ENCODE measurements around the gene BIN1. TPM values are rescaled to one million over a fixed set of nuclear protein-coding genes. Genes with fewer than 3 reads are reported as not detected.

BIN1 gene
- total RNA-seq, 2 donors from 2014 or later, result 7.6 to 15.3 TPM

DNA sequence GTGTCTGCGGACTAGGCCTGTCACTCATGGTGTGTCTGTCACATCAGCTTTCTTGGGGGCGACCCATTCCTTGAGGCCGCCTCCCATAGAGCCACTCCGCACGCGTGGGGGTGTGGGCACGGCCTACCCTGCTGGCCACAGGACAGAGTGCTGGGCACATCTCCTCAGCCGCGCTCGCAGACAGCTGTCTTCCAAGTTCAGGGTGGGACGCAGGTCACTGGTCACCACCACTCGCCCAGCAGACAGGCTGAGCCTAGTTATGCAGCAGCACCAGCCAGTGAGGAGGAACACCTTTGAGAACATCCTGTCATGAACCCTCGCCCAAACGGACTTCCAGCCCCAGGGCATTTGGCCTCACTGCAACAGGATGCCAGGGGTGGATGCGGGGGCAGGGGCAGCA is 30.8 kb upstream of the BIN1 start:
- TF ChIP-seq, protein P1, sequence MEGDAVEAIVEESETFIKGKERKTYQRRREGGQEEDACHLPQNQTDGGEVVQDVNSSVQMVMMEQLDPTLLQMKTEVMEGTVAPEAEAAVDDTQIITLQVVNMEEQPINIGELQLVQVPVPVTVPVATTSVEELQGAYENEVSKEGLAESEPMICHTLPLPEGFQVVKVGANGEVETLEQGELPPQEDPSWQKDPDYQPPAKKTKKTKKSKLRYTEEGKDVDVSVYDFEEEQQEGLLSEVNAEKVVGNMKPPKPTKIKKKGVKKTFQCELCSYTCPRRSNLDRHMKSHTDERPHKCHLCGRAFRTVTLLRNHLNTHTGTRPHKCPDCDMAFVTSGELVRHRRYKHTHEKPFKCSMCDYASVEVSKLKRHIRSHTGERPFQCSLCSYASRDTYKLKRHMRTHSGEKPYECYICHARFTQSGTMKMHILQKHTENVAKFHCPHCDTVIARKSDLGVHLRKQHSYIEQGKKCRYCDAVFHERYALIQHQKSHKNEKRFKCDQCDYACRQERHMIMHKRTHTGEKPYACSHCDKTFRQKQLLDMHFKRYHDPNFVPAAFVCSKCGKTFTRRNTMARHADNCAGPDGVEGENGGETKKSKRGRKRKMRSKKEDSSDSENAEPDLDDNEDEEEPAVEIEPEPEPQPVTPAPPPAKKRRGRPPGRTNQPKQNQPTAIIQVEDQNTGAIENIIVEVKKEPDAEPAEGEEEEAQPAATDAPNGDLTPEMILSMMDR (IDR thresholded peaks at IDR 0.05), result no peak
- no peaks in the 10 kb centered on the region for H3K4me1 ChIP-seq
- no peak for DNase-seq (ENCODE audit: low spot score)
- H3K4me3 ChIP-seq, result no peak overlapping the region
- no peaks in the 10 kb centered on the region for H3K27me3 ChIP-seq
- H3K9me3 ChIP-seq, result peaks cover 0 to 6% of the 10 kb centered on the region in 2 donors
- H3K36me3 ChIP-seq, result no peaks in the 10 kb centered on the region
- H3K27ac ChIP-seq, result no peak overlapping the region

DNA sequence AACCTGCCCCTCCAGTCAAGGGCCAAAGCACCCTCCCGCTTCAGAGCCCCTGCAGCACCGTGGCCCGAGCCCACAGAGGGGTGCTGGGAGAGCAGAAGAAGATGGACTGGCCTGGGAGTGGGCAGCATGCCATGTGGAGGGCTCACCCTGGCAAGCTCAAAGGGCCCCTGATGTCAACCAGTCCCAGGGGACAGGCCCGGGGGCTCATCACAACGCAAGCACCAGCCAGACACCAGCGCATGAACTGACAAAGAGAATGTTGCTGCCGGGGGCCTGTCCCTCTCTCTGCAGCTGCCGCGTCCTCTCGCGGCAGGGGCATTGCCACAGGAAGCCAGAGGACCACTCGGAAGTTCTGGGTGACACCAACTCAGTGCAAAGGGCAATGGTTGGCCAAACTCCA is 30.3 kb upstream of the BIN1 start:
- DNase-seq (ENCODE audit: low spot score), result peak; percentile 55
- H3K36me3 ChIP-seq, result no peaks in the 10 kb centered on the region

DNA sequence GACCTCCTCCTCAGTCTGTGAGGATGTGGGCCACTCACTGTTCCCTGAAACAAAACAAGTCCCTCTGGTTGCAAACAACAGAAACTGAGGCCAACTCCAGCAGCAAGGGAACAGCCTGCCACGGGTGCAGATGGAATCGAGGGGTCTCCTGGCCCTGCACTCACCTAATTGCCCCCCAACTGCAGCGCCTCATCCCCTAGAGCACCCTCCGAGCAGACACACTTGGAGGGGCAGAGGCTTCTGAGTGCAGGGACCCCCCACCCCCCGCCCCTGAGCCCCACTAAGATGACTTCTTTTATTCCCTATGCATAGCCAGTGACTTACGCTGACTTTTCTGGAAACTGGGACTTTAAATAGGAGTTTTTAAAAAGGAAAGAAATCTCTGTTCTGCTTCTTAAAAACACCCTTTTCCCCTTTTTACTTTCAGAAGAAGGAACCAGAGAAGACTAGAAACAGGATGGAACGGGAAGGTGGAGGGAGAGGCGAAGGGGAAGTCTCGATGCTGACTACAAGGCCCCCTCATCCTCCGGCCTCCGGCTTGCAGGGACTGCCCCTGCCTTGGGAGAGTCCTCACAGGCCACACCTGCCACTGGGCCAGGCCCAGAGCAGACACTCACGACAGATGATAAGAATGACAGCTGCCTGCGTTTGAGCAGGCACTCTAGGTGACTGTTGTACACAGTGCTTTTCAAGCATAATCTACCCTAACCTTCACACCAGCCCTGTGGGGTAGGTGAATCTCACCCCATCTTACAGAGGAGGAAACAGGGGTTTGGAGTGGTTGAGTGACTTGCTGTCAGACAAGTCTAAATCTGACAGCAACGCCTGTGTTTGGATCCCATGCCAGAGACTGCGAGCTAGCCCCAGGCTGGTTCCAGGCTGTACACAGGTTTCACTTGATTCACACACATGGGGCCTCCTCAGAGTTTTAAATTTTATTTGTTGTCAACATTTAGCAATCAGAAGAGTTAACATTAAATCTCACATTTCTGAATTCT is 28.2 kb upstream of the BIN1 start:
- Histone ChIP-seq H3K27me3 (no peaks in the 10 kb centered on the region), H3K27ac (no peak overlapping the region), H3K9me3 (peaks cover 0 to 6% of the 10 kb centered on the region in 2 donors), H3K4me1 (no peaks in the 10 kb centered on the region), H3K36me3 (no peaks in the 10 kb centered on the region), H3K4me3 (no peak overlapping the region)
- DNase-seq (ENCODE audit: low spot score), result peak; percentile 56
- TF ChIP-seq, protein P1 (IDR thresholded peaks at IDR 0.05), result no peak

More for the DNA sequence above, 30.3 kb upstream of the BIN1 start:
- Histone ChIP-seq H3K9me3 (peaks cover 0 to 6% of the 10 kb centered on the region in 2 donors), H3K4me3 (no peak overlapping the region), H3K27me3 (no peaks in the 10 kb centered on the region), H3K27ac (no peak overlapping the region), H3K4me1 (no peaks in the 10 kb centered on the region)
- TF ChIP-seq, protein P1 (IDR thresholded peaks at IDR 0.05), result no peak

DNA sequence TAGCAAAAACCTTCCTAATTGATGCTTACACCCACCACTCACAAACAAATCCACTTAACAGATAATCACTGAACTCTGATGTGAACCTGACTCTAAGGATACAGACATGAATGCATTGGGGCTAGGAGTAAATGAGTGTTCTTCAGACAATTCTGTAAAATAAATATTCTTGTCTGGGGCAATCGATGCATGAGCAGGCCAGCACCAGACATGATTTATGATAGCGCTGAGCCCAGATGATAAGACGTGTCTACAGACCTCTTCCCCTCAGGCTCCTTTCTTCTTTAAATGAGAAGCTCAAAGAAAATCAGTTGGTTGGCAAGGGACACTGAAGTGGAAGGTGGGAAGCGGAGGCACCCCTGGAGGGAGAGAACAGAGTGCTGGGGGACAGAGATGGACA is 27.3 kb upstream of the BIN1 start:
- no peak for DNase-seq (ENCODE audit: low spot score)
- H3K4me3 ChIP-seq, result no peak overlapping the region
- H3K27me3 ChIP-seq, result no peaks in the 10 kb centered on the region
- H3K9me3 ChIP-seq, result peaks cover 0 to 2% of the 10 kb centered on the region in 2 donors
- H3K36me3 ChIP-seq, result no peaks in the 10 kb centered on the region
- H3K4me1 ChIP-seq, result no peaks in the 10 kb centered on the region
- TF ChIP-seq, protein P1 (IDR thresholded peaks at IDR 0.05), result no peak
- no peak overlapping the region for H3K27ac ChIP-seq

DNA sequence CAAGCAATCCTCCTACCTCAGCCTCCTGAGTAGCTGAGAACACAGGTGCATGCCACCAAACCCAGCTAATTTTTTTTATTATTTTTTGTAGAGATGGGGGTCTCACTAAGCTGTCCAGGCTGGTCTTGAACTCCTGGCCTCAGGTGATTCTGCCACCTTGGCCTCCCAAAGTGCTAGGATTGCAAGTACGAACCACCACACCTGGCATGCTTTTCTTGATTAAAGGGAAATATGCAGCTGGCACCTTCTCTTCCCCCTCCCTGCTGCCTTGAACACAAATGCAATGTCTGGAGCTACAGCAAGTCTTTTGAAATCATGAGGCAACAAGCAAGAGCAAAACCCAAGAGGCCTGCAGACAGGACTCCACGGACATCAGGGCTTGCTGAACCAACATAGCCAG is 26.8 kb upstream of the BIN1 start:
- H3K9me3 ChIP-seq, result no peaks in the 10 kb centered on the region
- TF ChIP-seq, protein P1 (IDR thresholded peaks at IDR 0.05), result no peak
- no peak overlapping the region for H3K4me3 ChIP-seq
- no peaks in the 10 kb centered on the region for H3K4me1 ChIP-seq
- no peaks in the 10 kb centered on the region for H3K27me3 ChIP-seq
- H3K36me3 ChIP-seq, result no peaks in the 10 kb centered on the region
- DNase-seq (ENCODE audit: low spot score), result peak; percentile 56
- H3K27ac ChIP-seq, result no peak overlapping the region
